CD4-positive, alpha-beta T cell treated with Interleukin-6 for 4 hours (primary cell): ENCODE measurements around the gene ARID4A.
"Not testable (repeated sequence)": the region's sequence is repeated elsewhere in the genome, so short reads cannot be mapped to it uniquely, and the experiment has no call there.

Experiments used
- DNase-seq: peaks from one replicate; pipeline ENCODE4 v3.0.0-alpha.2; 2020; ENCODE audit warnings: mixed read lengths

Gene ARID4A

GRCh38 chr14:58362272-58362671 is 63.9 kb downstream of the ARID4A start:
- not testable (repeated sequence) for DNase-seq

- no peak for DNase-seq
Observed at GRCh38 chr14:58362798-58363412, 64.5 kb downstream of the ARID4A start.

DNA sequence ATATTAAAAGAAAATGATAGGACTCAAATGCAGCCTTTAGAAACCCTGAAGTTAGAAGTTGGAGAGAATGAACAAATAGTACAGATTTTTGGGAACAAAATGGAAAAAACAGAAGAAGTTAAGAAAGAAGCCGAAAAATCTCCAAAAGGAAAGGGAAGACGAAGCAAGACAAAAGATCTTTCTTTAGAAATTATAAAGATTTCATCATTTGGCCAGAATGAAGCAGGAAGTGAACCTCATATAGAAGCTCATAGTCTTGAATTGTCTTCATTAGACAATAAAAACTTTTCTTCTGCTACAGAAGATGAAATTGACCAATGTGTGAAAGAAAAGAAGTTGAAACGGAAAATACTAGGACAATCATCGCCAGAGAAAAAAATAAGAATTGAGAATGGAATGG is 66.0 kb downstream of the ARID4A start:
- no peak for DNase-seq

- no peak for DNase-seq
Observed at GRCh38 chr14:58367296-58367695, 68.9 kb downstream of the ARID4A start.

DNA sequence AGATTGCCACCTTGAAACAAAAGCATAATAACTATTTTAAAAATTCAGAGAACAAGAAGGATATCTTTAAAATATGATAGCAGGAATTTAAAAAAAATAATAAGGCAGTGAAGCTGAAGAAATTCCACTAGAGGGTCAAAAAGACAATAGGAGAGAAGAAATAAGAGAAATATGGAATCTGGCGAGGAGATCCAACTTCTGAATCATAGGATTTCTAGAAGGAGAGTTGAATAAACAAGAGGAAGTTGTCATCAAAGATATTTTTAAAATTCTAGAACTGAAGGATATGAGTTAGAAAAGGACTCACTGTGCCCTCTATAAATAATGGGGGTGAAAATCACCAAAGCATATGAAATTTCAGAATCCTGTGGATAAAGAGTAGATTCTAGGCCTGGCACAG is 70.6 kb downstream of the ARID4A start:
- no peak for DNase-seq

DNA sequence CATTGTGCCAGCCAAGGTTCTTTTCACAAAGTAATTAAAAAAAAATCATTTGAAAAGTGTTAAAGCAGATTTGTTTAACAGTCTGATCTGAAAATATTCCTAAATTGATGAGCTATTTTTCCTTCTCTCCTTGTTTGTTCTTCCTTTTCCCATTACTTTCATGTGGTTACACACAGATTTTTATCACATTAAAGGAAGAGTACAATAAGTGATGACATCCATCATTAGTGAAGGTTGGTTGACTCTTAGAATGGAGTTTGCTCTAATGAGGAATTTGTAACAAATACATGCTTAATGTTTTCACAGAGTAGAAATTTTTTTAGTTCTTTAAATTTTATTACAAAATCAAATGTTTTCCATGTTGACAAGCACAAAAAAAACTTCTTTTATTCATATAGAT is 78.4 kb downstream of the ARID4A start:
- DNase-seq, result no peak

GRCh38 chr14:58390830-58391229 is 92.5 kb downstream of the ARID4A start:
- no peak for DNase-seq

- no peak for DNase-seq
Observed at GRCh38 chr14:58395562-58395811, 97.1 kb downstream of the ARID4A start.

DNA sequence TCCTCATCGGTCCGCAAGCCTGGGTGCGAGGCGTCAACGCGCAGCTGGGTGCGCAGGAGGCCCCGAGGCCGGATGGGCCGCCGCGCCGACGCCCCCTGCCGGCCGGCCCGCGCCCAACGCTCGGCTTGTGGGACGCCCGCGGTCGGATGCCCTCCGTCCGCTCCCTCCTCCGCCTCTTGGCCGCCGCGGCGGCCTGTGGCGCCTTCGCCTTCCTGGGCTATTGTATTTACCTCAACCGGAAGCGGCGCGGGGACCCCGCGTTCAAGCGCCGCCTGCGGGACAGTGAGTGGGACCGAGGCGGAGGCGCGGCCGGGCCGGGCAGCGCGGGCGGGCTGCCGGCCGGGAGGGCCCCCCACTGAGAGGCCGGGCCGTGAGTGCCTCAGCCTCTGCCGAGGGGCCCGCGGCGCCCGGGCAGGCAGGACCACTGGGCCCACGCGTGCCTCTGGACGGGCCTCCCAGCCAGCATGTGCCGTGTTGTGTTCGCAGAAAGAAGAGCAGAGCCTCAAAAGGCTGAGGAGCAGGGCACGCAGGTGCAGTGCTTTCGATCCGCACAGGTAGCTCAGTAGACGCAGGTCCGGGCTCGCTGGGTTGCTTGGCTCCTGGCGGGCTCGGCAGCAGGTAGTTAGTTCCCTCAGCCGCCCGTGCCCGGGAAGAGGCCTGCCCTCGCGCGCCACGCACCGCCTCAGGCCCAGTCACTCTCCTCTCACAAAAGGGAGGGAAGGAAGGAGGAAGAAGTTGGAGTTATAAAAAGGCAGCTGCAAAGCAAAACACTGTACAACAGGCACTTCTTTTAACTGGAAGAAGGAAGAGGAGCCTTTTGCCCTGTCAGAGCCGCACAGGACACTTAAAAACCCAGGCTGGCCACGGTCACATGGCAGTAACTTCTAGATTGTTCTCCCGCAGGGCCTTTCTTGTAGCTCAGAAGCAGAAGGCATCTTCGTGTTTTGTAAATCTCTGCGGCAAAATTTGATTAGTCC is 97.7 kb downstream of the ARID4A start, which contains the start of gene TOMM20L:
Gene TOMM20L (plus strand): TSS at position 119 of the 977 bp plus-strand sequence. CDS start 28 bp downstream, at position 147.
- DNase-seq, result peak; percentile 80

GRCh38 chr14:58397156-58397555 is 98.8 kb downstream of the ARID4A start:
- DNase-seq, result no peak

DNA sequence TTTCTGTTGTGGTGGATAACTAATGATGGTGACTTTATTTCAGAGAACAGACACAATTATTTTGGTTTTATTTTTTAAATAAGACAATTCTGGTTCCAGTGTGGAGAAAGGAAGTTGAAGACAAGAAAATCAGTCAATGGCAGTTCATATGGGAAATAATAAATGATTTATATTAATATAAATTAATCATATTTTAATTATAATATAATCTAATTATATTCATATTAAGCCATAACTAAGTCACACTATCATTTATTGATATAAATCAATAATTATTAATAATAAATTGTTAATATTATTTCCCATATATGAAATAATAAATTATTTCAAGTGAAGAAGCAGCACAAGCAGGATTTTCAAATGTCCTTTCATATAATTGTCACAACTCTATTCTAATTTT is 100.1 kb downstream of the ARID4A start:
- DNase-seq, result no peak

DNA sequence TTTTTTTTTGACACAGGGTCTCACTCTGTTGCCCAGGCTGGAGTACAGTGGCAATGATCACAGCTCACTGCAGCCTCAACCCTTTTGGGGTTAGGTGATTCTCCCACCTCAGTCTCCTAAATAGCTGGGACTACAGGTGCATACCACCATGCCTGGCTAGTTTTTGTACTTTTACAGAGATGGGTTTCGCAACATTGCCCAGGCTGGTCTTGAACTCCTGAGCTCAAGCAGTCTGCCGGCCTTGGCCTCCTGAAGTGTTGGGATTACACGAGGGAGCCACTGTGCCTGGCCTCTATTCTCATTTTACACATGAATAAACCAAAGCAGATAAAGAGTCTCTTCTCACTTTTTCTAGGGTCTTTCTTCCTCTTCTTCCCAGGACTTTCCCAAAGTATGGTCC is 100.5 kb downstream of the ARID4A start:
- no peak for DNase-seq

DNA sequence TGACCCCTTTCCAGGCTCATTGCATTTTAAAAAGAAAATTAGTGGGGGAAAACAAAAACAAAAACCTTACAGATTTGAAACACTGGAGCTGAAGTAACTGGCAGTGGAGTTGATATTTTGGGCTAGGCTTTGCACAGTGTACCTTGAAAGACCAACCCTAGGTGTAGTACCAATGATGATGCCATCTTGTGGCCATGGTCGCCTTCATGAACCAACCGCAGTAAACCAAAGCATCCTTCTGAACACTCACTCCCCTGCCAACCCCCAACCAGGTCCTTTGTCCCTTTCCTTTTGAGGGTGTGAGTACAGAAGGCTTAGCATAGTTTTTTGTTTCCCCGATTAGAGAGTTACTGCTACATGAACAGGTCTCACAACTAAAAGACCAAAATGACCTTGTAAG is 103.2 kb downstream of the ARID4A start:
- peak; percentile 22 for DNase-seq

DNA sequence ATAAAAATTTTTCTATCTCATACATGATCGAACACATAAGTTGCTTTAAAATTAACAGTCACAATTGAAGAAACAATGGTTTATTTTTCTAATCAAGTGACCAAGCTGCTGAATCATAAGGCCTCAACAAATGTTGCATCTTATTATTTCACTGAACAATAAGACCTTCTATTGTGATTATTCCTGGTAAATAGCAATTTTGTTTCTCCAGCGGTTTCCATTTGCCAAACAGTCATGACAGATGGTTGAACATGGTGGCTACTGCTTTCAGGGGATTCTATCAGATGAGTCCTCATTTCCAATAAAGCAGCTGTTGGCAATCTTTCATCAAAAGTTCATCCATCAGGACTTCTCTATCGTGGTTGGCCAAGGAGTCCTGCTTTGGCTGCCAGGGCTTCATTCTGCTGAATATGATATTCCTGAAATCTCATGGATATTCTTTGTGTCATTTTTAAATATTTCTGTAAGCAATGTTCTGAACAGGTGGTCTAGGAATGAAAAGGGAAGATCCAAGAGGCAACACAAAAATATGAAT is 110.4 kb downstream of the ARID4A start:
- no peak for DNase-seq

GRCh38 chr14:58414845-58415244 is 116.5 kb downstream of the ARID4A start:
- DNase-seq, result no peak

DNA sequence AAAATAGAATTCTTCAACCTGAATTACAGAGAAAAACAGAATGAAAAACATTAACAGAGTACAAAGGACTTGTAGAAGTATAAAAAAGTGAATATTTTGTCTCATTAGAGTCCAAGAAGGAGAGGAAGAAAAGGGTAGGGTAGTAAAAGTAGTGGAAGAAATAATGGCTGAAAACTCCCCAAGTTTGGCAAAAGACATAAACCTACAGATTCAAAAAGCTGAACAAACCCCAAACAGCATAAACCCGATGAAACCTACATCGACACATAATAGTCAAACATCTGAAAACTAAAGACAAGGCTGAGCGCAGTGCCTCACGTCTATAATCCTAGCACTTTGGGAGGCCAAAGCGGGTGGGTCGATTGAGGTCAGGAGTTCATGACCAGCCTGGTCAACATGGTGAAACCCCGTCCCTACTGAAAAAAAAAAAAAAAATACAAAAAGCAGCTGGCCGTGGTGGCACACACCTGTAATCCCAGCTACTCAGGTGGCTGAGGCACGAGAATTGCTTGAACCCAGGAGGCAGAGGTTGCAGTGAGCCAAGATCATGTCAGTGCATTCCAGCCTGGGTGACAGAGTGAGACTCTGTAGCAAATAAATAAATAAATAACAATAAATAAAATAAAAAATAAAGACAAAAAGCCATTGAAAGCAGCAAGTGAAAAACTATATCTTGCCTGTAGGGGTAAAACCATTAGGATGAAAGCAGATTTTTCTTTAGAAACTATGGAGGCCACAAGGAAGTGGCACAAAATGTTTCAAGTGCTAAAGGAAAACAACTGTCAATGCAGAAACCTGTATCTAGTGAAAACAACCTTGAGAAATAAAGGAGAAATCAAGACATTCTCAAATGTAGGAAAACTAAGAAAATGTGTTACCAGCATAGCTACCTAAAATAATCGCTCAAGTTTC is 117.5 kb downstream of the ARID4A start:
- no peak for DNase-seq

GRCh38 chr14:58416934-58417333 is 118.6 kb downstream of the ARID4A start:
- not testable (repeated sequence) for DNase-seq
